T-helper 9 cell (primary cell): ENCODE data around the gene SLC16A3.

Experiments used
- DNase-seq: peaks from one replicate; pipeline ENCODE4 v3.0.0-alpha.2; 2020

Gene SLC16A3

DNA sequence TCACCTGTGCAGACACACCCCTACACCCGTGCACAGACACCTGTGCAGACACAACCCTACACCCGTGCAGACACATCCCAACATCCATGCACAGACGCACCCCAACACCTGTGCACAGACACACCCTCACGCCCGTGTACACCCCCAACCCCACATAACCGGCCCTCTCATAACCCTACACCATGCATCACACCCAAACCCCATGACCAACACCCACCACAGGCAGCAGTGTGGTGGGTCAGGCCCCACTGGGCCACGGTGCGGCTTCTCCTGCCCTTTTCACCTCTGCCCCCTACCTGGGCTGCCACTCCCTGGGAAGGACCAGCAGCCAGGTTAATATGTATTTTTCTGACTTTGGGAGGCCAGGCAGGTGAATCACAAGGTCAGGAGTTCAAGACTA is 4.2 kb upstream of the SLC16A3 start:
- DNase-seq: no peak

DNA sequence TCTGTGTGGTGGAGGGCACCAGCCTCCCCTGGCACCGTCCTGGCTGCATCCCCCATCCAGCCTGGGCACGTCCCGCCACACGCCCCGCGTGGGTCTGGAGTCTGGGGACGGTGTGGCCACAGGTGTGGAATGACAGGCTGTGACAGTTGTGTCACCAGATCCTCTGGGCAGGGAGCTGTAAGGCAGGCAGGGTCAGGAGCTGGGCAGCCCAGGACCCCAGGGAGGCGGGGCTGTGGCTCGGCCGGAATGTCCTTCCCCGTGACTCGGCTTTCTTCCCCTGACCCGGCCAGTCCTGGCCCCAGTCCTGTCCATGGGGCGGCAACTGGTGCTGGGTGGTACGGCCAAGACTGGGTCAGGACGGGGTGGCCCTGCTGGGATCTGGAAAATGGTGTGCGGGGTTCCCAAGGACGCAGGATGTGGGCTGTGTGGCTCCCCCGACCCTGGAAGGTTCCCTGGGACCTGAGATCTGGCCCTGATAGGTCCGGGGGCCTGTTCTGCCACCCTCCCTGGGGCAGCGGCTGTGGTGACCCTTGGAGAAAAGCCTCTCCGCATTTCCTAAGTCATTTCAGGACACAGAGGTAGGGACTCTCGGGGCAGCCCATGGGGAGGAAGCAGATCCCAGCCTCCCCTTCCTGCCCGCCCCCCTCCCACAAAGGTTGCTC is 3.3 kb upstream of the SLC16A3 start:
- DNase-seq: no peak

DNA sequence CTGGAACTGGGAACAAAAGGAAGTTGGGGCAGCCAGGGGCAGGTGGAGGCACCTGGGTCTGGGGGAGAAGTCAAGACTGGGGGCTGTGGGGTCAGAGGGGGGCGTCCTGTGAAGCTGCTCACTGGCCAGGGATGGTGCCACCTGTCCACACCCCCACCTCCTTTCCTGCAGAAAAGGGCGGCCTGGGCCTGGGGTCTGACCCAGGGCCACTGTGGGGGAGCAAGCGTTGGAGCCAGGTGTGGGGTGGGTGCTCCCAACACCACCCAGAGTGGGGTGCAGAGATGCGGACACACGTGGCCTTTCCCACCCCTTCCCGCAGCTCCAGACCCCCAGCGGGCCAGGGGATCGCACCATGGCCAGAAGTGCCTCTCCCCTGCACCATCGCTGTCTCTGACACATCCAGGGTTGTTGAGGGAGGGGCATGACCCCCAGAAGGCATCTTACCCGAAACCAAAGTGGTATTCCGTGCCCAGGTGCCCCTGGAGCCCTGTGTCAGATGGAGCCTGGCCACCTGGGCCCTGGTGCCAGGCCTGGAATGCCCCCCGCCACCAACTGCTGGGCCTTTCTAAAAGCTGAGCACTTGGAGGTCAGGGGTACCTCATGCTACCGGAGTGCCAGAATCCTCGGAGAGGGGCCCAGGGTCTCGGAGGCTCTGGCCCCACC is 2.6 kb upstream of the SLC16A3 start:
- DNase-seq: no peak

DNA sequence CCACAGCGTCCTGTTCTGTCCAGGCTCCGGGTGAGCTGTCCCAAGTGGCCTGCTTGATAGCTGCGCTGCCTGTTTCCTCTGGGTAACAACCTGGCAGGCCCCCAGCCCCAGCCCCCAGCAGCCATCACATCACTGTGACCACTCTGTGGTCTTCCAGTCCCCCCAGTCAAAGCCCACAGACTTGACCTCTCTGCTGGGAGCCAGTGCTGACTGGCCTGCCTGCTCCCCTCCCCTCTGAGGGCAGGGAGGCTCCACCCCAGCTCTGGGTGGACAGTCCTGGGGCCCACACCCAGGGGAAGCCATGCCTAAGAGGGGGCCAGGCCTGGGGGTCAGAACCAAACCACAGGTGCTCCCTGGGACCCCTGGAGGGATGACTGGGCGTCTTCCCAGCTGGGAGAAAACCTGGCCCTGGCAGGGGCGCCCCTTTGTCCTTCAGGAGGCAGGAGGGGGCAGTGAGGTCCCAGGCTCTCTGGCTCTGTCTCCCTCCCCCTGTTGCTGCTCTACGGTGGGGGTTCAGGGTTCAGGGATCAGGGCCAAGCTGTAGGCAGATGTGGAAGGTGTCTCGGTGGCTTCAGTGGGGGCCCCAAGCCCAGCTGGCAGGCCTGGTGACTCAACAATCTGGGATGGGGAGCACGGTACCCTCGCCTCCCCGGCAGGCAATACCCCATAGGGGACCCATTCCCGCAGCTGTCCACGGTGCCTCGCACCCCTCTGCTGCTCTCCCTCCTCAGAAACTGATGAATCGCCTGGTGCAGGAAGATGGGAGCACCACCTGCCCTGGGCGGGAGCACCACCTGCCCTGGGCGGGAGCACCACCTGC is 1.8 kb upstream of the SLC16A3 start:
- DNase-seq: no peak

DNA sequence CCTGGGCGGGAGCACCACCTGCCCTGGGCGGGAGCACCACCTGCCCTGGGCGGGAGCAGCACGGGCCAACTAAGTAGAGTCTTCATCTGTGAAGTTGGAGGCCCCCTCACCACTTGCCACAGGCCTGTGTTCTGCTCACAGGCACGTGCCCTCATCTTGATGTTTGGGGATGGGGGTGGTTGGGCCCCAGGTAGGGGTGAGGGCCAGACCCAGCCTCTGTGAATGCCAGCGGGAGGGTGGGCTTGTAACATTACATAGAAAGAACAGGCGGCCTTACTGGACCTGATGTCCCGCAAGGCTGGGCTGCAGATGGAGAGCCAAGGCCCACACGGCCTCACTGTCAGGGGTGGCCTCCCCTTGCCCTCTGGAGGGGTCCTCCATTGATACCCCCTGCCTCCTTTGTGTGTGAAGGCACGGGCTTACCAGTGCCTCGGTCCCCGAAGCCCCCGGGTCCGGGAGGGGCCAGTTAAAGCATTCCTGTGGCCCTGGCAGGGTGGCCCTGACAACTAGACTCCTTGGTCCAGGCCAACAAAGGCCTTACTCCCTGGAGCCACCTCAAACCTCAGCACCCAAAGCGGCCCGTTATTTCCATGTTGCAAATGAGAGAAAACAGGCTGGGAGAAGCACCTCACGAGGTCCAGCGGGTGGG is 1.1 kb upstream of the SLC16A3 start:
- DNase-seq: no peak

DNA sequence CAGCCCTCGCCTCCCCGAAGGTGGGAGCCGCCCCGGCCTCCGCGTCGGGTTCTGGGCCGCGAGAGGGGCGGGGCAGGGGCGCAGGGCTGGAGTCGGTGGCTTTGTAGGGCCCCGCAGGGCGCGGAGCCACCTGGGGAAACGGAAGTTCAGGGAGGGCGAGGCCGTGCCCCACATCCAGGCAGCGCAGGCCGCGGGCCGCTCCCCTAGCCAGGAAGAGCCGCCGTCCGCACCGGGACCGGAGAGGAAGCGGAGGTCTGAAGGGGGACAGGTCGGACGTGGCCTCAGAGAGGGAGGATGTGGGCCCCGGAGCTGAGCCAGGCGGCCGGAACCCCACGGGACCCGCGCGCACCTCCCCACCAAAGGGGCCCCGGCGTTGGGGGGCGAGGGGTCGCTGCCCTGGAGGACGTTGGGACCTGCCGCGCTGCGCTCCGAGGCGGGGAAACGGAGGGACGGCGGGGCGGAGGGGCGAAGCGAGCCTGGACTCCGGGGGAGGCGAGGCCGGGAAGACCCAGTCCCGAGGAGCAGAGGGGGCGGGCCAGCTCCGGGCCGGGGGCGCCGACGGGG is 482 bp upstream of the SLC16A3 start:
- peak; percentile 47 for DNase-seq

DNA sequence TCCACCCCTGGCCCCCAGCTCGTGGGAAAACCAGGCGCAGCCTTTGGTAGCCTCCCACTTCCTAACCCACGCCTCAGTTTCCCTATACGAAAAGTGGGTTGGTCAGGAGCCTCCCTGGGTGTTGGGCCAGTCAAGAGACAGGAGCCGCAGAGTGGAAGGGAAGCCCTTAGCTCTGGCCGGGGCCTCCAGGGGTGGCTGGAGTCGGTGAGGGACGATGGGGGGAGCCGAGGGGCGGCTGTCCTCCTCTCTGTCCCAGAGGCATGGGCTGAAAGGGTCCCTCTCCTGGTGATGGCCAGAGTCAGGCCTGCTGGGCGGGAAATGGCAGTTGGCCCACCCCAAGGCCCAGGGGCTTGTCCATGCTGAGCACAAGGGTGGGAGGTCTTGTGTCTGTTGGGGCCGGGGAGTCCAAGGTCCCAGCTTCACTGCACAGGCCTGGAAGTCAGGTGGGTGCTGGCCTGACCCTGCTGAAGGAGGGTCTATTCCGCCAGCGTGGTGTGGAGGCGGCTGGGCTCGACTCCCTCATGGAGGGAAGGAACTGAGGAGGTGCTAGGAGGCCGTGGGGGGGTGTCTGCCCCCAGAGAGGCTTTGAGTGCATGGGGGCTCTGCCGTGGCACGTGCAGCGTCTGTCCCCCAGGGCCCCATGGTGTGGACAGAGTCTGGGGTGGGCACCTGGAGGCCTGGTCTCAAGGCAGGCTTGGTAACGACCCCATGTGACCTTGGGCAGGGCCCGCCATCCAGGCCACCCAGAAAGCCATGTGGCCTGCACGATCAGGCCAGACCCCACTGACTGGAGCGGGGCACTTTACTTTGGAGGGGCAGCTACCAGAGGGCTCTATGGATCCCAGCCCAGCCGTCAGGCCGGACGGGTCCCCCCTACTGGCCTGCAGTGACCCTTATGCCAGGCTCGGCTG is 1.1 kb downstream of the SLC16A3 start:
- no peak for DNase-seq

DNA sequence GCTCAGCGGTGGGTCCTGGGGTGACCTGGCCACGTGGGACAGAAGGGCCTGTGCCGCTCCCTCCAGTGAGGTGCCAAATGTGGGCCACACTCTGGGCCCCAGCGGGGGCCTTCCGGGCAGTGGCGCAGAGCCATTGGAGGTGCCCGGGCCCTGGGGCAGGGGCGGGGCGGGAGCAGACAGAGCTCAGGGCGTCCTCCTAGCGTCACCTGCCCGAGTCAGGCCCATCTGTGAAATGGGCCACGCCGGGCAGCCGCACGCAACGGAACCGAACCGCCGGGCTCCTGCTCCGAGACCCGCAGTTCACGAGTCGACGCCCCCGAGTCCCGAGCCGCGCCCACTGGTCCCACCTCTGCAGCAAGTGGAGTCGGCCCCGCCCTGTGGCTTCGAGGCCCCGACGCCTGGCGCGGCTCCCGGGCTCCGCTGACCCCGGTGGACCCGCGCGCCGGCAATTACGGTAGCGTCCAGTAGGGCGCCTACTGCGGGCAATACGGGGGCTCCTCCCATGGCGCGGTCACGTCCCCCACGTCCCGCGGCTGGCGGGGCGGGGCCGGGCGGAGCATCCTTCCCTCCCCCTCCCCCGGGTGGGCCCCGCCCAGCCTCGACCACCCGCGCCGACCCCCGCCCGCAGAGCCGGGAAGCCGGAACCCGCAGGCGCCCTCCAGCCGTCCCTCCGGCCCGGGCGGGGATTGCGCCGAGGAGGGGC is 1.9 kb downstream of the SLC16A3 start:
- DNase-seq: peak; percentile 50

DNA sequence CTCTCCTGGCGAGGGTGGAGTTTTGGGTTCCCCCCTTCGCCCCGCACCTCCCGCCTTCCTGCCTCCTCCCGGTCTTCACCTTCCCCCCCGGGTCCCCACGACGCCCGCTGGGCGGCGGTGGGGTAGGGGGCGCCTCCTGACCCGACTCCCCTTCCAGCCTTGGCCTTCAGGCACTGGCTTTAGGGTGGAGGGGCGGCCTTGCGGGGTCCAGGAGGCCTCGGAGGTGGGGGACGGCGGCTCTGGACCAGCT is 2.4 kb downstream of the SLC16A3 start:
- DNase-seq: no peak

DNA sequence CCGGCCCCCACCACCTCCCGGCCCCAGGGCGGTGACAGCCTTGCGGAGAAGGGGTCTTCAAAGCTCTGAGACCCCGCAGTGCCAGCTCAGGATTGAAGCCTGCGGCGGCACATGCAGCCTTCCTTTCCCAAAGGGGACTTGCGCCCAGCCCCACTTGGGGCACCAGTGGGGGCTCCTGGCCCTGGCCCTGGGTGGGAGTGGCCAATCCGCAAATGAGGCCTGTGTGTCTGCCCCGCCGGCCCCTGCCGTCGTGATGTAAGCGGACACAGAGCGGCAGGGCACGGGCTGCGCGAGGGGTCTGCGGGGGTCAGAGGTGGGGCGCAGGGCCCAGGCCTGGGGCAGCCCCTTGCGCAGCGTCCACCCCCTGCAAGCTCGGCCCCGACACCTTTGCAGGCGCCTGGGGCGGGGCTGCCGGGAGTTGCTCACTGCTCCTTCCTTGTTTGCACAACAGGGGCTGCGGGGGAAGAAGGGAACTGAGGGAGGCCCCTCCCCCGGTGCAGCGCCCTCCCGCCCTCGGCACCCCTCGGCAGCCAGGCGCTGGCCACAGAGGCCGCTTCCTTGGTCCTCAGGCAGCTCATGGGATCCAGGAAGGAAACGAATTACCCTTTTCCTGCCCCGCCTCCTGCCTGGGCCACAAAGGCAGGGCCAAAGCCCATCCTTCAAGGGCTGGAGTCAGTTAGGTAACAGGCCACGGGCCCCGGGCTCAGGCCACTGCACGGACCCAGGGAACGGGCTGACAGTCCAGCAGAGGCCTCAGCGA is 2.9 kb downstream of the SLC16A3 start:
- DNase-seq: no peak

DNA sequence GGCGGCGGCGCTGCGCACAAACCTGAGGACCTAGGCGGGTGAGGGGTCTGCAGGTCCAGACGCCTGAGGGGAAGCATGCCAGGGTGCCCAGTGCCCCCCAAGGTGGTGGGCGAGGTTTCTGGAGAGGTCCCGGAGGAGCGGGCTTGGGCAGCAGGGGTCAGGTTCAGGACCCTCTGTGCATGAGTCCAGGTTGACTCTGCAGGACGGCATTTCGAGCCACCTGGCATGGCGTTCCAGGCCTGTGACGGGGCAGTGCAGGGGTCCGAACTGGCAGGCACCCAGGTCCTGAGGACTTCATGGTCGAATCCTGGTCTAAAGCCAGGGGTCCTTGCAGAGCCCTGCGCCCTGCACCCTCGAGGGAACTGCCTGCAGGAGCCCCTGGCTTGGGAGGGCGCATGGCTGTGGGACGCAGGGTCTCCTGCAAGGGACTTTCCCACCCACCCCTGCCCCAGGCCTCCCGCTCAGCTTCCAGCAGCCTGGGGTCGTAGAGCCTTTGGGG is 3.5 kb downstream of the SLC16A3 start:
- DNase-seq: no peak

DNA sequence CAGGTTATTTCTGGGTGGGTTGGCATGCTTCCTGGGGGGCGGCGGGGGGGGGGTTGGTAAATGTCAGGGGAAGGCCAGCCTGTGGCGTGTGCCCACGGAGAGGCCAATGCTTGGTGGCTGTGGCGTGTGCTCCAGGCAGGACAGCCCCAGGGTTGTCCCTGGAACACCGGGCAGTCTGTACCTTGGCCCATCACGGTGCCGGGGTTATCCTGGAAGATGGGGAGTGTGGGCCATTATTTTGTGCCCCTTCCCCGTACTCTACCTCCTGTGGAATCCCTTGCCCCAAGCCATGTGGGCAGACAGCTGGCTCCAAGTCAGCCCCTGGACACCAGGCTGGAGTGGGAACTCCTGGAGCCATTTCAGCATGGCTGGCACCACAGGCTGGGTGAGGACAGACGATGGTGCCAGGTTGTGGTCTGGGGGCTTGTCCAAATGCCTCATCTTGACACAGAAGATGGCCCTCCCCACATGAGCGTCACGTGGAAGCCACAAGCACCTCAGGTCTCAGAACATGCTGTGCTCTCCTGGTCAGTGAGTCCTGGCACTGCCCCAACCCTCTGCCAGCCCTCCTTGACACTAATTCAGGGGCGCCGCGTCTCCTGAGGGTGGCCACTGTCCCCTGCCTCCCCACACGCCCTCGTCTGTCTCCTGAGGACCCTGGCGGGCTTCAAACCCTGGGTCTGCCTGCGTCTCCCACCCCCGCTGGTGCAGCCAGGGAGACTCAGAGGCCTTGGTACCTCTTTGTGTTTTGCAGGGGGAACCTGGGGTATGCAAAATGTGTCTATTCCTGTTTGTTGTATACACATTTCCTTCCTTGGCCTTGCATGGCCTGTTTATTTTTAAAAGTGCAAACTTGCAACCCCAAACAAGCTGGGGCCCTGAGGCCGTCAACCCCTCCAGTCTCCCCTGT is 4.3 kb downstream of the SLC16A3 start:
- DNase-seq: no peak

DNA sequence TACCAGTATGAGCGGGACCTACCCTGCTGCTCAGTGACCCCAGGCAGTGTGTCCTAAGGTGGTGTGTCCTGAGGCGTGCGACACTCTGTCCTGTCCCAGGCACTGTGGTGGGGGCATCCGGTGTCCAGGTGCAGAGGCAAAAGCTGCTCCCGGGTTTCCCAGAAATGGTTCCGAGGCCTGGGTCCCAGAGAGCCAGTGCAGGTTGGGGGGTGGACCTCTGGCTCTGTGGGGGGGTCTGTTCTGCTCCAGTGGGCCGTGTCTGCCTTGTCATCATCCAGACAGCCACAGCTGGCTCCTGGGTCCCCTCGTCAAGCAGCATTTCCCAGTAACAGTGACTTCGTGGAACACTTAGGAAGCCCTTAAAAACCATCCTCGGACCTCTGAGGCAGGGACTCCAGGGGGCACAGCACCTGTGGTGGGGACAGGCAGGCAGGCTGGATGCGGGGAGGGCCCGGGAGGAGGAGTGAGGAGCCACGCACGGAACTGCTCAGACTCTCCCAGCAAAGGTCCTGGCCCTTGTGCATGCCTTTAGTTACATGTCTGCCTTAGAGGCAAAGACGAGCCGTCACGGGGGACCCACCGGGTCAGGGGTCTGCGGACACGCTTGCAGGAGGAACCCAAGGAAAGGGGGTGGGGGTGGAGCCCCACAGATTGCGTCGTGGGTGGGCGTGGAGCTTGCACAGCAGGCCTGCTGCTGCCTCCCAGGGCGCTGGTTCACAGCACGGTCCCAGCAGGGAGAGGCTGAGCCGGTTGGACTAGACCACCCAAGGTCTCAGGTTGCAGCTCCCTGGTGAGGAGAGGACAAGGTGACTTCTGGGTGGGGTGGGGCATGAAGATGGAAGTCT is 5.6 kb downstream of the SLC16A3 start:
- DNase-seq: no peak

DNA sequence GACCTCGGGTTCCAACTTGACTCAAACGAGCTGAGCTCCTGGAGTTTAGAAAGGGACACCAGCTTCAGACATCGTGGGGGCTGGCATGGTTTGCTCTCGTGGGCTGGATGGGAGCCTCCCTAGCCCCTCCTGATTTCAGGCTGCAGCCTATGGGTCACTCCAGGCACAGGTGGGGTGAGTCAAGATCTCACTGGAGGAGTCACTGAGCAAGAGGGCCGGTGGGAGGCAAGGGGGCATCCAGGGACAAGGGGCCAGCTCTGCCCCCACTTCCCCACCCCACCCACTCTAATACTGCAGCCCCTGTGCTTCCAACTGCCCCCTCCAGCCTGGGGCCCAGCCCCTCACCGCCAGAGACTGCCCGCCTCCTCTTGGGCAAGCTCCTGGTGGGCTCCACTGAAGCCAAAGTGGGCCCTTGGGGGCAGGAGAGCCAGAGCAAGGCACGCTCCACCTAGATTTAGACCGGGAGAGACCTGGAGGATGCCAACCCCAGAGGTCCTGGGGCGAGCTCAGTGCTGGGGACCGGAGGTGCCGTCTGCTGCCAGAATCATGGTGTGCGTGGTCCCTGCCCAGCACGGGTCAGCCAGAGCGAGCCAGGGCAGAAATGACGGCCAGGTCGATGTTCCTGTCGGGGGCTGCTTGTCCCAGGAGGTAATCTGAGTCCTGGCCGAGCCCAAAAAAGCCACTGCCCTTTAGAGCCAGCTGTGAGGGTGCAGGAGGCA is 6.4 kb downstream of the SLC16A3 start:
- no peak for DNase-seq

DNA sequence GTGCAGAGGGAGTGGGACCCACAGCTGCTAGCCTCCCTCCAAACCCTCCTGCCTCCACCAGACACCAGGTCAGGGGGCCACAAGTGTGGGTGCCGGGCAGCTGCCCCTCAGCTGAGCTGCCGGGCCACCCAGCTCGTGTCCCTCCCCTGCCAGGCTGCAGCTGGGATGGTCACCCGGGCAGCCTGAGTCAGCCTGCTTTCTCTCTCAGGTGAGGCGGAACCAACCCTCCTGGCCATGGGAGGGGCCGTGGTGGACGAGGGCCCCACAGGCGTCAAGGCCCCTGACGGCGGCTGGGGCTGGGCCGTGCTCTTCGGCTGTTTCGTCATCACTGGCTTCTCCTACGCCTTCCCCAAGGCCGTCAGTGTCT is 6.9 kb downstream of the SLC16A3 start:
- no peak for DNase-seq

DNA sequence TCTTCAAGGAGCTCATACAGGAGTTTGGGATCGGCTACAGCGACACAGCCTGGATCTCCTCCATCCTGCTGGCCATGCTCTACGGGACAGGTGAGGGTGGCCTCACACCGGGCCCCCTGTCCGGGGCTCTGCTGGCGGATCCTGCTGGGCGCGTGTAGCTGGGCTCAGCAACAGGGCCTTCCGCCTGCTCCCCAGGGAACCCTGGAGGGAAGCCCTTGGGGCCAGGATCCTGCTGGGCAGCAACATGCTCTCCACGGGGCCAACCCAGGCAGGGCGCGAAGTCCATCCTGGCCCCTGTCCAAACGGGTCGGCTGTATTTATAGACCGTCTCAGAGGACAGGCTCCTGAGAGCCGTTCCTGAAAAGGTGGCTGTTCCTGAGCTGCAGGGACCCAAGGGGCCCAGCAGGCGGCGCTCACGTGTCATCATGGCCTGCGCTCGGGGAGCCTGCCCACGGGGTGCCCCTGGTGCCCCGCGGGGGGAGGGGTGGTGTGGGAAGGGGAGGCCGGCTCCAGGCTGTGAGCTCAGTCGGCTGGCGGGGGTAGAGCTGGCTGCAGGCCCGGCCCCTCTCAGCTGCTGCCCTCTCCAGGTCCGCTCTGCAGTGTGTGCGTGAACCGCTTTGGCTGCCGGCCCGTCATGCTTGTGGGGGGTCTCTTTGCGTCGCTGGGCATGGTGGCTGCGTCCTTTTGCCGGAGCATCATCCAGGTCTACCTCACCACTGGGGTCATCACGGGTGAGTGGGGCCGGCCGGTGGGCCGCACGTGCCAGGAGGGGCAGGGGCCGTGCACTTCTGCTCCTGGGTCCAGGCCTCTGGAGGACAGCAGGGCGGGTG is 7.5 kb downstream of the SLC16A3 start:
- DNase-seq: peak; percentile 64
